Mucosa of descending colon (tissue), 3 donors: Measurements from ENCODE around the gene SORBS1. TPM values are rescaled to one million over a fixed set of nuclear protein-coding genes. Genes with fewer than 3 reads are reported as not detected.

Experiments used
- ATAC-seq: fragments of 200-7000 bp; cut with Tn5 transposase; one replicate; pipeline ENCODE4 v1.9.1; 2020; ENCODE audit warnings: mild to moderate bottlenecking, moderate library complexity
- DNase-seq, 3 donors: peaks; one replicate each; pipeline ENCODE4 v3.0.0-alpha.2; 2020
- H3K36me3 ChIP-seq: fragments of 200-600 bp; one replicate; pipeline ENCODE4 v1.8.0; 2021; ENCODE audit warnings: low read depth, mild to moderate bottlenecking
- H3K4me1 ChIP-seq: fragments of 200-600 bp; one replicate; pipeline ENCODE4 v1.8.0; 2021; ENCODE audit warnings: low read depth, mild to moderate bottlenecking
- H3K4me3 ChIP-seq: fragments of 200-600 bp; one replicate; pipeline ENCODE4 v1.8.0; 2021; ENCODE audit warnings: mild to moderate bottlenecking
- H3K9me3 ChIP-seq: fragments of 200-600 bp; one replicate; pipeline ENCODE4 v1.8.0; 2021; ENCODE audit warnings: mild to moderate bottlenecking
- intact Hi-C, 2 donors: fragments of 100-400 bp; cut with DNase I in 1 of 2; cut with micrococcal nuclease in 1 of 2; formaldehyde crosslinking; loops; one replicate each; pipeline versions ENCODE4 v1.11.0 to v1.11.1; 2022; cut with DNase I, micrococcal nuclease
- total RNA-seq, 3 donors: library from RNA; stranded (reverse); fragmentation: NEBNext Ultra II Directional in 2 of 3; extraction: Animal tissue kit (Norgen Biotek cat#: 25700) in 2 of 3; gene quantifications; one replicate each; pipeline versions ENCODE4 v1.2.1 to v1.2.4, GENCODE V29; 2021 to 2023
- TF ChIP-seq, protein P1 (sequence below): fragments of 200-600 bp; IDR thresholded peaks from one replicate; pipeline ENCODE4 v1.8.0; 2022; ENCODE audit warnings: antibody characterized with exemption, mild to moderate bottlenecking
- donor health status: DM: no; HTN: no; CAD: no; lungs with moderate emphysema.
- donor health status: DM: no; HTN: no; CAD: no.
- donor health status: DM: no; HTN: yes; CAD: no.

The SORBS1 gene
- total RNA-seq, 3 donors from 2014 or later = 48.9 to 699 (median 99.3) TPM

DNA sequence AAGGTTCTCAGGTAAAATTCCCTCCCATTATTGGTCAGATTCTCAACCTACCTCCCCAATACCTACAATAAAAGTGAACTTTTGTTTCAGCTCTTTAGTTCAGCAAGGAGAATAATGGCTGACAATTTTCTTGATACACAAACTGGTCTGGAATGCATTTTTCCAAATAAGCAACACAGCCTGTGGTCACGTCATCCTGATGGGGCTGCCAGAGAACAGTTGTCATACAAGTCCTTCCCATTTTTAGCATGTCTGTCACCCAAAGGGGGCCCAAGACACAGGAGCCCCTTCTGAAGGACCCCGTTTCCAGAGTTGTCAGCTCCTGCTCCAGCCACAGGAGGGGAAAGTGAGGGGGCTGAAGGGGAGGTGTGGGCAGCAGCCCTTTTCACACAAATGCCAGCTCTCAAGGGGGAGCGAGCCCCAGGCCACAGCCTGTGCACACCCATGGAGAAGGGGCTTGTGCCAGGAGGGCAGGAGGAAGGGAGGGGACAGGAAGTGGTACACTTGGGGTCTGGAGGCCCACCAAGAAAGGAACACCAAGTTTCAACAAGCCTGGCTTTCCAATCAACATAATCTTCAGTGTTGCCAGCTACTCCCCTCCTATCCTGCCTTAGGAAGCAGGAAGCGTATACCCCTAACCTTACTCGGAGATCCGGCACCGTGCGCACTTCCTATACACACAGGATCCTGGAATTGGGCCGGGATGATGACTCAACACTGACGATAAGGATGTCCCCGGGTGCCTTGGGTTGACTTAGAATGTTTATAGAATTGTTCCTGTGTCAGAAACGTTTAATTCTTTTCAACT is 227.0 kb downstream of the SORBS1 start:
- peak in 1 of 3 donors; percentile 58 for DNase-seq
- Histone ChIP-seq H3K4me3 (no peak overlapping the region), H3K9me3 (no peaks in the 10 kb centered on the region), H3K36me3 (no peaks in the 10 kb centered on the region), H3K4me1 (no peaks in the 10 kb centered on the region)
- TF ChIP-seq, protein P1, sequence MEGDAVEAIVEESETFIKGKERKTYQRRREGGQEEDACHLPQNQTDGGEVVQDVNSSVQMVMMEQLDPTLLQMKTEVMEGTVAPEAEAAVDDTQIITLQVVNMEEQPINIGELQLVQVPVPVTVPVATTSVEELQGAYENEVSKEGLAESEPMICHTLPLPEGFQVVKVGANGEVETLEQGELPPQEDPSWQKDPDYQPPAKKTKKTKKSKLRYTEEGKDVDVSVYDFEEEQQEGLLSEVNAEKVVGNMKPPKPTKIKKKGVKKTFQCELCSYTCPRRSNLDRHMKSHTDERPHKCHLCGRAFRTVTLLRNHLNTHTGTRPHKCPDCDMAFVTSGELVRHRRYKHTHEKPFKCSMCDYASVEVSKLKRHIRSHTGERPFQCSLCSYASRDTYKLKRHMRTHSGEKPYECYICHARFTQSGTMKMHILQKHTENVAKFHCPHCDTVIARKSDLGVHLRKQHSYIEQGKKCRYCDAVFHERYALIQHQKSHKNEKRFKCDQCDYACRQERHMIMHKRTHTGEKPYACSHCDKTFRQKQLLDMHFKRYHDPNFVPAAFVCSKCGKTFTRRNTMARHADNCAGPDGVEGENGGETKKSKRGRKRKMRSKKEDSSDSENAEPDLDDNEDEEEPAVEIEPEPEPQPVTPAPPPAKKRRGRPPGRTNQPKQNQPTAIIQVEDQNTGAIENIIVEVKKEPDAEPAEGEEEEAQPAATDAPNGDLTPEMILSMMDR = no peak
- ATAC-seq = peak; percentile 55
- intact Hi-C loops = loop anchor here in 1 of 2 donors (10.0 kb wide), 1 partner anchor 89 kb away; no protein-coding TSS in a partner anchor

DNA sequence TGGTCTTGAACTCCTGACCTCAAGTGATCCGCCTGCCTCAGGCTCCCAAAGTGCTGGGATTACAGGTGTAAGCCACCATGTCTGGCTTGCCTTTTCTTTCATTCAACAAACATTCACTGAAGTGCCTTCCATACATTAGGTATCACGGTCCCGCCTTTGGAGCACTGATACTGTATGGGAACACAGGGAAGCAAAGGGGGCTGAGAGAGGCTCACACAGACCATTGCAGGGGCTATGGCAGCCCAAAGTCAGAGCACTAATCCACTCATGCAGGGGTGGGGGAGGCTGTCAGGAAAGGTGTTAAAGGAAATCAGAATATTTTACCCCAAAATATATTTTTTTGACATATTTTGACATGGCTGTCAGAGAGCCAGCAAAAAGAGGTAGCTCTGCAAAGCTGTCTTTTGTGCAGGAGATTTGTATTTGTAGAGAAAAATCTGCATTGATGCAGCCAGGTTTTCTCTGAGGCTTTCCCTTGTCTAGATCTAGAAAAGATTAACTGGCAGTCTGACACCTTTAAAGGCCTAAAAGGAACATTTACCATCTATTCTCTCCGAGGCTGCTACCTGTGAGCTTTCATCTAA is 228.4 kb downstream of the SORBS1 start:
- no peaks in the 10 kb centered on the region for H3K4me1 ChIP-seq
- DNase-seq = no peak

DNA sequence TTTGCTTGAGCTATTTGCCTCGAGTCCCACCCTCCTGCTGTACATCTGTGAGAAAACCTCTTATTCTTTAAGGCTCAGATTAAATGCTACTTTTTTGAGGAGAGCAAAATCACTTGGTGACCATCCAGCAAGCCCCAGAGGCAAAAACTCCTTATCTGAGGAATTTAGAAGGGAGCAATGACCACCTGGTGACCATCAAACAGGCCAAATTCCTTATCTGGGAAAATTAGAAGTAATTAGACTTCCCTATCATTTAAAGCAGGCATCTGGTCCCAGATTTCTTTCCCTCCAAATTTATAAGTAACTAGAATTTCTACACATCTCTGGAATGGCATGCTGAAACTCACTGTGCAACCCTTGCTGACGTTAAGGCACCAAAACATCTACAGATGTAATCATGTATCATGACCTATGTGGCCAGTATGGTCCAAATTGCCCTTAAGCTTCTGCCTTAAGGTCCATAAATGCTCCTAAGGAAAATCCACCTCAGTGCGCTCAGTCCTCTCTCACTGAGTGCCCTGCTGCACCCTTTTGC is 229.5 kb downstream of the SORBS1 start:
- TF ChIP-seq, protein P1 = no peak
- no peak overlapping the region for H3K4me3 ChIP-seq
- intact Hi-C loops = loop anchor here in 1 of 2 donors (10.0 kb wide), 1 partner anchor 87 kb away; no protein-coding TSS in a partner anchor
- DNase-seq = no peak
- no peaks in the 10 kb centered on the region for H3K9me3 ChIP-seq
- no peaks in the 10 kb centered on the region for H3K36me3 ChIP-seq
- H3K4me1 ChIP-seq = no peaks in the 10 kb centered on the region
- no peak for ATAC-seq

More for the DNA sequence above, 228.4 kb downstream of the SORBS1 start:
- ATAC-seq = no peak
- Histone ChIP-seq H3K36me3 (no peaks in the 10 kb centered on the region), H3K9me3 (no peaks in the 10 kb centered on the region), H3K4me3 (no peak overlapping the region)
- intact Hi-C loops = loop anchor here in 1 of 2 donors (10.0 kb wide), 1 partner anchor 88 kb away; no protein-coding TSS in a partner anchor
- TF ChIP-seq, protein P1 = no peak

DNA sequence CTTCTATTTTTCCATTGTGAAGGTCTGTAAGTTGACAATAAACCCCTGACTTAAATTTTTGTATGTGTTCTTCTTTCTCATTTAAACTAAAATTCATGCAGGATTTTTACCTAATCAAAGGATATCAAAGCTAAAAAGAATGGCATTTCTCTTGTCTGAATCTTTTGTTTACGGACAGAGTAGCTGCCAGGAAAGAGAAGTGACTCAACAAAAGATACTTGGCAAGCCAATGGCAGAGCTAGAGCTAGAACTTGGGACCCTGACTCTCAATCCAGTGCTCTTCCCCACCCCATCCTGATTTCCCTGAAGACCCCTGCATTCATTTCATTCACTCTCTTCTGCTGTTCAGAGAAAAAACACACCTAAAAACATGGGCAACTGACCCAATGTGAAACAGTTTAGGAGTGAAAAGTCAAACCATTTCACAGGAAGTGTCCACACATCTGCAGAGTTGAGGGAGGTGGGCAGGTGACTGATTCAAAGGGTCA is 230.2 kb downstream of the SORBS1 start:
- H3K36me3 ChIP-seq = no peaks in the 10 kb centered on the region
- TF ChIP-seq, protein P1 = no peak
- no peak for DNase-seq
- no peaks in the 10 kb centered on the region for H3K9me3 ChIP-seq
- intact Hi-C loops = loop anchor here in 1 of 2 donors (10.0 kb wide), 1 partner anchor 86 kb away; no protein-coding TSS in a partner anchor
- ATAC-seq = no peak
- H3K4me1 ChIP-seq = no peaks in the 10 kb centered on the region
- H3K4me3 ChIP-seq = no peak overlapping the region

DNA sequence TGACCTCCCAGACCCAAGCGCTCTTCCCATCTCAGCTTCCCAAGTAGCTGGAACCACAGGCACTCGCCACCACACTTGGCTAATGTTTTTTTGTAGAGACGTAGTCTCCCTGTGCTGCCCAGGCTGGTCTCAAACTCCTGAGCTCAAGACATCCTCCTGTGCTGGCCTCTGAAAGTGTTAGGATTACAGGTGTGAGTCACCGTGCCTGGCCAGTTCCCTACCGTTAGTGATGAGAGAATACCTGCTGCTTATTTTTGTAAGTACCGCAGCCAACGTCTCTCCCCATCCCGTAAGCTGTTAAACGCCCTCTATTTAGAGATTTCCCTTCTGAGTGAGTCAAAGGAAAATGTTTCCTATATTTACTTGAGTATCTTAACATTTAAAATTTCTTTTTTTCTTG is 231.9 kb downstream of the SORBS1 start:
- no peaks in the 10 kb centered on the region for H3K36me3 ChIP-seq
- intact Hi-C loops = no loop called here
- H3K4me3 ChIP-seq = no peak overlapping the region
- DNase-seq (no peak), ATAC-seq (no peak)
- no peaks in the 10 kb centered on the region for H3K4me1 ChIP-seq
- H3K9me3 ChIP-seq = no peaks in the 10 kb centered on the region
- TF ChIP-seq, protein P1 = no peak
